Activated naive CD4-positive, alpha-beta T cell (primary cell): Measurements from ENCODE around the gene PACS1.
A peak's percentile ranks its signal among the peaks of the same experiment; 100 is the strongest.

ENCODE experiments used
- DNase-seq, 4 experiments: peaks; one replicate each; lab custom pipeline; 2025; lab: John Stamatoyannopoulos, UW

The PACS1 gene

DNA sequence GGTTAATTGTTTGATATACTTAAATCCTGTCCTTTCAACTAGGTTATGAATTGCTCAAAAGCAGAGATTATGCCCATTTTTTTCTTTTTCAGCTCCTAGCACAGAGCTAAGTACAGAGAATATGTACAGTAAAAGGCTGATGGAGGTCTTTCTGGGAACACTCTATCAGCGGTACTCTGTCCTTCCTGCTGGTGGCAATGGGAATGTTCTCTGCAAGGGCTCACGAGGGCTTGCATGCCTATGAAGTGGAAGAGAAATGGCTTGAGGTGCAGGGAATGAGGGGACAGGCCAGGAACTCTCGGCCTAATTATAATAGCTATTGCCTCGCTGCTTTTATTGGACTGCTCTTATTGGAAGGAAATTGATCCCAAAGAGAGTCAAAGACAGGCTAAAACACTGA, 114.7 kb downstream of the PACS1 start:
- no peak for DNase-seq

DNA sequence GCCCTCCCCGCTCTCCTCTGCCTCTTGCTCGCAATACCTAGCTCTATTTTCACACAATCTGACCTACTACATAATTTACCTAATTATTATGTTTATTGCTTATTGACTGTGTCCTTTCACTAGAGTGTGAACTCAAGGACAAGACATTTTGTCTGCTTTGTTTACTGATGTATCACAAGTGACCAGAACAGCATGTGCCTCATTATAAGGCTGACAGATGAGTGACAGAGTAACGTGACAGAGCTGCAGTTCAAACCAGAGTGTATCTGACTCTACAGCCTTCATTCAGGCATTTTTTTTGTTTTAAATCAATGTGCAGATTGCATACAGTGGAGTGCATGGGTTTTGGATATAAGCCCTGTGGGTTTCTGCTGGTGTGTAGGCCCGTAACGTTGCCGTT, 116.4 kb downstream of the PACS1 start:
- no peak for DNase-seq

DNA sequence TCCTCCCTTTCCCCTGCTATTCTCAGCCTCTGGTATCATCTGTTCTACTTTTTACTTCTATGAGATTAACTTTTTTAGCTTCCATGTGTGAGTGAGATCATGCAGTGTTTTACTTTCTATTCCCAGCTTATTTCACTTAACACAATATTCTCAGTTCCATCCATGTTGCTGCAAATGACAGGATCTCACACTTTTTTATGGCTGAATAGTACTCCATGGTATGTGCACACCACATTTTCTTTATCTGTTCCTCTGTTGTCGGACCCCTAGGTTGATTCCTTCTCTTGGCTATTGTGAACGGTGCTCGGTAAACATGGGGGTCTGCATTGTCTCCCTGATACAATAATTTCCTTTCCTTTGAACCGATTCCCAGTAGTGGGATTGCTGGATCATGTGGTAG, 117.4 kb downstream of the PACS1 start:
- DNase-seq = no peak

DNA sequence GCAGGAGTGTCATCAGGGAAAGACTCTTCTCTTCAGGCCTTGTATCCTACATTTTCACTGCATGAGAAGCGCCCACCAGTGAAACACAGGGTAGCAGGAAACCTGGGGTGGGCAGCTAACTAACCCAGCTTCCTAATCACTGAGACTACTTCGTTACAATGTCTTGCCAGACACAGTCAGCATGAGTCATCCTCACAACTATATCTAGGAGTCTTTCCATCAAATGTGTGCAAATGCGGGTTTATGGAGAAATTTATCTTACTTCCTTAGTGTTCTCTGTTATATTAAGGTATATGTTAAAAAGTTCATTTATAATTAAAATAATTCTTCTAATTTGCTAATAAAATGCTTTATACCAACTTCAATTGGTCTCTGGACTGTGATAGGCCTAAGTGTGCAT, 118.5 kb downstream of the PACS1 start:
- no peak for DNase-seq

DNA sequence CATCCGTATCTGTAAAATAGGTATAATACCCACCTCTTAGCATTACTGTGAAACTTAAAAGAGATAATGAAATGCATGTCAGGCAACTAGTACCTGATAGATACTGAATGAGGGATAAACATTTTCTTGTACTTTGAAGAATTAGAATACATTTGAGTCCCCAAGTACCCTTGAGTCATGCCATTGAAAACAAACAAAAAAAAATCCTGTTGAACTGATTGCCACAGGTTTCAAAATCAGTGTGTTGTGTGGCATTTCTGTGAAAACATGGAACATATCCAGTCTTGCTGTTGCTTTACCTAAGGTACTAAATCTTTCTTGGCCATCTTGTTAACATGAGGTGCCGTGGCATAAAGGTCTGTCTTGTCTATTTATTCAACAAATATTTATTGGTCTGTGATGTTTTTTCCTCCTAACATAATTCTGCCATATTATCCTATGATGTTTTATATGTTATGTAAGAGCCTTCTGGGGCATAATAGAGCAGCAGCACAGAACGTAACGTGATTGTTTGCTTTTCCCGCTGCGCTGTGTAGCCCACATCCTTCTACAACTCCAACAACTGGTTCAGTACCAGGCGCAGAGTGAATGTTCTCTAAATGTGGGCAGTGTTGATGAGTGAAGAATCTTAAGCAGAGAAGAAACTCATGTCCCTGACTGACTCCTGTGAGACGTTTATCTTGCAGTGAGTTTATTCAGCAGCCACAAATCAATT, 119.1 kb downstream of the PACS1 start:
- no peak for DNase-seq

DNA sequence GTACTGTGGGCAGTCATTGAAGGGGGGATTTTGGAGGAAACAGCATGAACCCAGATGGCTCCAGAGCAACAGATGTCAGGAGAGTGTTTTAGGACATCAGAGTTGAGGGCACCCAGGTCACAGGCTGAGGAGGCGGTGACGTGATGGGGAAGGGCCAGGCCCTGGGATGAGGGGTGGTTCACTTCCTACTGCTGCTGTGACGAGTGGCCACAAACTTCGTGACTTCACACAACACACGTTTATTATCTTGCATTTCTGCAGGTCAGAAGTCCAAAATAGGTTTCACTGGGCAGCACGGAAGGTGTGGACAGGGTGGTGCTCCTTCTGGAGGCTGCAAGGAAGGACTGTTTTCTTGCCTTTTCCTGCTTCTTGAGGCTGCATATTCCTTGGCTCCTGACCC, 120.7 kb downstream of the PACS1 start:
- DNase-seq = no peak

DNA sequence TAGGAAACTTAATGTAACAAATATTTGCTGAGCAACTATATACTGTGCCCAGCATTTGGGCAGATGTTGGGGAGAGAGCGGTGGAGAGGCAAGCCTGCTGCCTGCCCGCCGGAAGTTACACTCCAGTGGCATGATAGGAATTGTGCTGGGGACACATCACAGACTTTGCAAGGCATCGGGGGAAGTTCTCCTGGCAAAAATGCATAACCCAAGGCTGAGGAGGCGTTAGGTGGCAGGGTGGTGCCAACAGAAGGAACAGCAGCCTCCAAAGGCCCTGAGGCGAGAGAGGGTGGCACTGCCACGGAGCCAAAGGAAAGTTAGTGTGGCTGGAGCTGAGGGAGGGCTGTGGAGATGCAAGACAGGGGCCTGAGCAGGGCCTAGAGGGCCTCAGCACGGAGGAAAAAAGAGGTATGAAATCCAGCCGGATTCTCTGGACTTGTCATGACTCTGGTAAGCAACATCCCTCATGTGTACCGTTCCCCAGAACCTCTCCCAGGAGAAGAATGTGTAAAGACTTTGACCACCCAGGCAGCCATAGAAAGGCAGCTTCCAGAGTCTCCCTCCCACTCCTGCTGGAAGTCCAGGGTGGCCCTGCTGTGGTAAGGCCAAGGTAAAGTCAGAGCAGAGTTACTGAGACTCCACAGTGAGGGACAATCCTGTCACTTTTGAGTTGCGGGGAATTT, 122.2 kb downstream of the PACS1 start:
- no peak for DNase-seq

DNA sequence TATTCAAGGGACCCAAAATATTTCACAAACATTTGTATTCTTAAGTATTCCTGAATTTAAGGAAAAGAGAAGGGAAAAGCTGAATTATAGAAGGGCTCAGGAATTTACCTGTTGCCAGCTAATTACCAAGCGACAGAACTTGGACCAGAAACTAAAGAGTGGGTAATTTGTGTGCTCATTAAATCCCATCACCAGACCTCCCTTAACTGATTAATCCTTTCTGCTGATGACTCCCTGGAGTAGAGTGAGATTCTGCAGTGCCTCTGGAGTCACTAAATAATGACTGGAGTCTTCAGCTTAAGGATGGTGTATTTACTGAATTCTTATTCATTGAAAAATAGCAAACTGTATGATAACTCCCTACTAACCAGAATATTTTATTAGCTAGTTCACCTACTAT, 124.3 kb downstream of the PACS1 start:
- DNase-seq = no peak

DNA sequence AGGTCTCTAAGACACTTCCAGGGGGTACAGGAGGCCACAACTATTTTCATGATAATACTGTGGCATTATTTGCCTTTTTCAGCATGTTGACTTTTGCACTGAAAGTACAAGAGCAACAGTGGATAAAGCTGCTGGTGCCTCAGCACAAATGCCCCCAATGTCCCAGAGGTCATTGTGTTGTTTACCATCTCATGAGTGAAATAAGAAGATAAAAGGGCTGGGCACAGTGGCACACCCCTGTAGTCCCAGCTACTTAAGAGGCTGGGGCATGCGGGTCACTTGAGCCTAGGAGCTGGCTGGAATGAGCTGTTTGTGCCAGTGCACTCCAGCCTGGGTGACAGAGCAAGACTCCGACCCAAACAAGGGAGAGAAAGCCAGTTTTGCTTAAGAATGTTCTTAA, 125.8 kb downstream of the PACS1 start:
- DNase-seq = no peak

DNA sequence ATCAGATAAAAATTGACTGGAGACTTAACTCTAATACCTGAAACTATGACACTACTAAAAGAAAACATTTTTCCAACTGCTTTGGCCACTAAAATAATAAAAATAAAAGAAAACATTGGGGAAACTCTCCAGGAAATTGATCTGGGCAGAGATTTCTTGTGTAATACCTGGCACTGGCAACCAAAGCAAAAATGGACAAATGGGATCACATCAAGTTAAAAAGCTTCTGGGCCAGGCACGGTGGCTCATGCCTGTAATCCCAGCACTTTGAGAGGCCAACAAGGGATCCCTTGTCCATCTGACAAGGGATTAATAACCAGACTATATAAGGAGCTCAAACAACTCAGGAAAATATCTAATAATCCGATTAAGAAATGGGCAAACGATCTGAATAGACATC, 133.8 kb downstream of the PACS1 start:
- no peak for DNase-seq

DNA sequence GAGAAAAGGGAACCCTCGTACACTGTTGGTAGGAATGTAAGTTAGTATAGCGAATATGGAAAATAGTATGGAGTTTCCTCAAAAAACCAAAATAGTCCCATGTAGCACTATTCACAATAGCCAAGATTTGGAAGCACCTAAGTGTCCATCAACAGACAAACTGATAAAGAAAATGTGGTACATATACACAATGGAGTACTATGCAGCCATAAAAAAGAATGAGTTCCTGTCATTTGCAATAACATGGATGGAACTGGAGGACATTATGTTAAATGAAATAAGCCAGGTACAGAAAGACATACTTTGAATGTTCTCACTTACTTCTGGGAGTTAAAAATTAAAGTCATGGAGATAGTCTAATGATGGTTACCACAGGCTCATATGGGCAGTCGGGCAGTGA, 134.3 kb downstream of the PACS1 start:
- DNase-seq = no peak

DNA sequence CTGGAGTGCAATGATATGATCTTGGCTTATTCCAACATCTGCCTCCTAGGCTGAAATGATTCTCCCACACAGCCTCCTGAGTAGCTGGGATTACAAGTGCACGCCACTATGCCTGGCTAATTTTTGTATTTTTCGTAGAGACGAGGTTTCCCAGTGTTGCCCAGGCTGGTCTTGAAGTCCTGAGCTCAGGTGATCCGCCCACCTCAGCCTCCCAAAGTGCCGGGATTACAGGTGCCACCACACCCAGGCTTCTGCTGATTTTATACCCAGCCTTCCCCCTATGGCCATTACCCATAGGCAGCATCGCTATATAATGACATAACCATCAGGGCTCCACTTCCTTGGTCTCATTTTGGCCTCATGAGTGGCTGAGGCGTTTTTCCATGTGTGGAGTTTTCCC, 137.7 kb downstream of the PACS1 start:
- no peak for DNase-seq

DNA sequence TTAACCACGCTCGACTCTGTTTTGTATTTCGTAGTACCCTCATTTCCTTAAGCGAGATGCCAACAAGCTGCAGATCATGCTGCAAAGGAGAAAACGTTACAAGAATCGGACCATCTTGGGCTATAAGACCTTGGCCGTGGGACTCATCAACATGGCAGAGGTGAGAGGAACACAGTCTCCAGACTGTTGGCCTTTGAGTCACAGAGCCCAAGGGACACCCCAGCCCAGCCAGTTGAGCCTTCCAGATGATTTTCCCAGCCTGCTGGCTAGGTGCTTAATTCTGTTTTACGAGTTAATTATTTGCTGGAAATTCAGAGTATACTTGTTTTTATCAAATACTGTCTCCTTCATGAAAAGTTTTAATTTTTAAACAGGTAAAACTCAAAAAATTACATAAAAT, 141.0 kb downstream of the PACS1 start:
- DNase-seq = no peak

DNA sequence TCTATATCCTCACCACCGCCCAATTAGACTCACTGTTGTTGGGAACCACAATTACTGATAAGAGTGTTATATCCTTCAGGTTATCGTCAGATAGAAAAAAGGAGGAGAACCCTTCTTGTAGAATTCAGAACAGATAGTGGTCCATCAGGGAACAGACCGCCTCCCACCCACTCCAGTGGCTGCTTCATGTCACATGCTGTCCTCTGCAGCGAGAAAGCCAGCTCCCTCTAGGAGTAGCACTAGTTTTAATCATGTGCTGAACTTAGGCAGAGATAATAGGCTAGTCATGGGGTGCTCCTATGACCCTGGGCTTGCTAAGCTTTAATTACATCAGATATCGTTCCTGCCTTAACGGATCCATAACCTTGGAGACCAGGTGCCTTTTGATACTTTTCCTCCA, 146.8 kb downstream of the PACS1 start:
- no peak for DNase-seq

DNA sequence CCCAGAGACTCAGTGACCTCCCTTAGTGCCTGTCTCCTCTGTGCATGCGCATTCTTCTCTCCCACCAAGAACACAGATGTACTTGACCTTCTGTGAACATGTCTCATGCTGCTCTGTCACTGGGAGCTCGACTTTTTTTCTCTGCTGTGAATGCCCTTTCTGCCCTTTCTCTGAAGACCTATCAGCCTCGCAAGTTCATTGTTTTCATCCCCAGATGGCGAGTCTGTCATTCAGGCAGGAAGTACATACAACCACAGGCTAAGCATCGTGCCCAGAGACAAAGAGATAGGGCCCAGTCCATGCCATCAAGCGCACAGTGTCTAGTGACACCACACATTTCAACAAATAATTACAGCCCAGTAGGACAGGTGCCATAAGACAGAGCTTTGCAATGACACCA, 148.0 kb downstream of the PACS1 start:
- no peak for DNase-seq

DNA sequence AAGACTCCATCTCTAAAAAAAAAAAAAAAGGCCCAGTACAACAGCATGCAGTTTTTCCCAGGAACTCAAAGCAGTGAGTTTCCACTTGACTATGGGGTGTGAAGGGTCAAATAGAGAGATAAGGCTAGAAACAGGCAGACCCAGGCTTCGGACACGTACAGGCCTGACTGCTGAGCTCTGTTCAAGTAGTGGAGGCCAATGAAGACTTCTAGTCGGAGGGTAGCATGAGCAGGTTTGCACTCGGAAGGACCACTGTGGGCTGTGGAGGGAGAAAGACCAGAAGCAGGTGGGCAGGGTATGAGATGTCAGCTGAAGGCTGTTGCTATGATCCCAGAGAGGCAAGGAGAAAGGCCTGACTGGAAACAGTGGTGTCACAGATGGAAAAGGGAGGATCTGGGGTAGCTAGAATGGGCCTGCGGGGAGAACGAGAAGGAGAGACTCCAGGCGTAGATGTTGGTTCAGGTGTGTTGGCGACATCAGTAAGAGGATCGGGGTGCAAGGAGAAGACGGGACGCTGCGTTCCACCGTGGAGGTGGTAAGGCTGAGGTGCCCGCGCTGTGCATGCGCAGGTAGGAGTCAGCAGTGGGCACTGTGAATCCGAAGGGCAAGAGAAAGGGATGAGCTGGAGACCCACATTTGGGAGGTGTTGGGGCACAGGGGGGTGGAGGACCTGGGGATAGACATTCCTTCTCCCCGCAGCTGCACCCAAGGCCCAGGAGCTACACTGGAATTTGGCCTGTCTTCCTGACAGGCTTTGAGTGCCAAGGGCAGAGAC, 149.0 kb downstream of the PACS1 start:
- no peak for DNase-seq

DNA sequence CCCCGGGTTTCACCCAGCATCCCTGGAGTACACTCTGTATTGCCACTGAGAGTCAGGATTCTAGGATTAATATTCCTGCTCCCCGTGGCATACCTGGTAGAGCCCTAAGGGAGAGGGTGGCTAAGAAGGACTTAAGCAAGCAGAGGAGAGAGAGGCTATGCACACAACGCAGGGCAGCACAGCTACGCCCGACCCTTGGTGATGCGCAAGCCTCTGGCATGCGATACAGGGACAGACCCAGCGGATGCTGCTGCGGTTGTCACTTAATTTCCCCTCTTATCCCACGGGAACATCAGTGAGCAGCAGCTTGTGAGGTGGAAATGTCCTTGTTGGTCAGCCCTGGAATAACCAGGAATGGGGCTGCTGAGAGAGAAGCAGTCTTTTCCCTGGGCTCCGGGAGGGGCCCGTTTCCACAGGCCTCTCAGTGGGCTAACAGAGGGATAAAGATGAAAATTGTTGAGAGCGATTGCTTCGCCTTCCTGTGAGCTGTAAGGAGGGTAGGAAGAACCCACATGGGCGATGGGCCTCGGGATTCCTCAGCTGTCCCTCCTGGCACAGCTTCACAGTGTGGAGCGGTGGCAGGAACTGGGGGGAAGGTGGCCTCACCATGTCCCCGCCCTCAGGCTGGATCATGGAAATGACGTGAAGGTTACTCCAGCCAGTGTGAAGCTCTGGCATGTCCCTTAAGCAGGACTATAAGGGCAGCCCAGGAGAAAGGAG, 149.9 kb downstream of the PACS1 start:
- DNase-seq = no peak

DNA sequence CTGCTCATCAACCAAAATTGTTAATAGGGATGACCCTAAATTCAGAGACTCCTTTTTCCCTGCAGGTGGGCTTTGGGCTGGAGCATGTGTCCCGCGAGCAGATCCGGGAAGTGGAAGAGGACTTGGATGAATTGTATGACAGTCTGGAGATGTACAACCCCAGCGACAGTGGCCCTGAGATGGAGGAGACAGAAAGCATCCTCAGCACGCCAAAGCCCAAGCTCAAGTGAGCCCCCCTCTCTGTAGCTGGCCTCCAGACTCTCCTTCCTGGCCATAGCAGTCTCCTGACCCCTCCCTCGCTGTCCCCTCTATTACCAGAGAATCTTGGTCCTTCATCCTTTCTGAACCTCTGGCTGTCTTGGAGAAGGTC, 150.5 kb downstream of the PACS1 start:
- DNase-seq = no peak

DNA sequence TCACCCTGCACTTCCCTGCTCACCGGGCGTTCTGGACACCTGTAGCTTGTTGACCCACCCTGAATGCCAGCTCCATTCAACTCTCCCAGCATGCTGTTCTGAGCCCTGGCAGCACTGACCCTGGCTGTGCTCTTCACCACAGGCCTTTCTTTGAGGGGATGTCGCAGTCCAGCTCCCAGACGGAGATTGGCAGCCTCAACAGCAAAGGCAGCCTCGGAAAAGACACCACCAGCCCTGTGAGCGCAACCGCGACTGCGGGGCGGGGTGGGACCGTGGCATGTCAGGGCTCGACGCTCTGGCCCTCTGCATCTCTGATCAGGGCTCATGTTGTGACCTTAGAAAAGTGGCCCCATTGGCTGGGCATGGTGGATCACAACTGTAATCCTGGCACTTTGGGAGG, 150.9 kb downstream of the PACS1 start:
- no peak for DNase-seq

DNA sequence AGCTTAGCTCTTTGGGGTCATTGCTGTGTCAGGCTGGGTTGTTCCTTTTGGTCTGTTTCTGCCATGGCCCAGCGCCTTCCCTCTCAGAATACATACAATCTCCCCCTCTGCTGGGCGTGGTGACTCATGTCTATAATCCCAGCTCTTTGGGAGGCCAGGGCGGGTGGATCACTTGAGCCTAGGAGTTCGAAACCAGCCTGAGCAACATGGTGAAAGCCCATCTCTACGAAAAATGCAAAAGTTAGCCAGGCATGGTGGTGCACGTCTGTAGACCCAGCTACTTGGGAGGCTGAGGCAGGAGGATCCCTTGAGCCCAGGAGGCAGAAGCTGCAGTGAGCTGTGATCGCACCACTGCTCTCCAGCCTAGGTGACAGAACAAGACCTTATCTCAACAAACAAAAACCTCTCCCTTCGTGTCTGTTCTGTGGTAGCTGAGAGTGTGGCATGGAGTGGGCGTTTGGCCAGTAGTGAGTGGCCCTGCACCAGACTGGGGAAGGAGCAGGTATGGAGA, 151.7 kb downstream of the PACS1 start:
- DNase-seq = no peak

DNA sequence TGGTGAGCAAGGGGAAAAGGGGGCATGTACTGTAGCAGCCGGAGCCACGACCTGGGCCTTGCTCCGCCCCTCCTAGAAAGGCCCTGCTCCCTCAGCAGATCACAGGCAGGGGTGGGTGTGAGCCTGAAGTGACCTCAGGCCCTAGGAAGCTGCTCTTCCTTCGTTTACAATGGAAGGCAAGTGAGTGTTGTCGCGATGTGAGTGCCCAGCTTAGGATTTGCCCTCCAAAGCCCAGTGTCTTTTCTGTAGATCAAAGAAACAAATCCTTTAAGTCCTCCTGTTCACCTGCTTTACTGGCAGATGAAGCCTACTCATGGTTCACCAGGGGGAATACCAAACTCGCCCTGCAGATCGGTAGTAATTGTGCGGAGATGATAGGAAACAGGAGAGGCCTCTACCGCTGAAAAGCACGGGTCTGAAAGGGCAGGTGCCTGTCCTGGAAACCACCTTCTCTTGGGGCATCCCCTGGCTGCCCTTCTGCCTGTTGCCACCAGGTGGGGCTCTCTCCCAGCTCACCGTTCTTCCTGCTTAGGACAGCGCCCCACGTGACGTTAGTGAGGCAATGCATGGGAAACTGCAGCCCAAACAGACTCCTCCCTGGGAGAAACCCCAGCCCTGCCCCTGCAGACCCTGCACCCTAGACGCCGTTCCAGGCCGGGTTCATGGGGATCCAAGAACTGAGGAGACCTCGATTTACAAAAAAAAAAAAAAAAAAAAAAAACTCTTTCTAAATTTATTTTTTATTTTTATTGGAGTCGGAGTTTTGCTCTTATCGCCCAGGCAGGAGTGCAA, 152.5 kb downstream of the PACS1 start:
- peak; percentile 77 to 81 (median 80) for DNase-seq
